Kidney glomerular epithelial cell (primary cell): ENCODE measurements around the gene CELF5.

Experiments used
- DNase-seq: peaks from one replicate; lab custom pipeline; 2025; lab: John Stamatoyannopoulos, UW

Gene CELF5

DNA sequence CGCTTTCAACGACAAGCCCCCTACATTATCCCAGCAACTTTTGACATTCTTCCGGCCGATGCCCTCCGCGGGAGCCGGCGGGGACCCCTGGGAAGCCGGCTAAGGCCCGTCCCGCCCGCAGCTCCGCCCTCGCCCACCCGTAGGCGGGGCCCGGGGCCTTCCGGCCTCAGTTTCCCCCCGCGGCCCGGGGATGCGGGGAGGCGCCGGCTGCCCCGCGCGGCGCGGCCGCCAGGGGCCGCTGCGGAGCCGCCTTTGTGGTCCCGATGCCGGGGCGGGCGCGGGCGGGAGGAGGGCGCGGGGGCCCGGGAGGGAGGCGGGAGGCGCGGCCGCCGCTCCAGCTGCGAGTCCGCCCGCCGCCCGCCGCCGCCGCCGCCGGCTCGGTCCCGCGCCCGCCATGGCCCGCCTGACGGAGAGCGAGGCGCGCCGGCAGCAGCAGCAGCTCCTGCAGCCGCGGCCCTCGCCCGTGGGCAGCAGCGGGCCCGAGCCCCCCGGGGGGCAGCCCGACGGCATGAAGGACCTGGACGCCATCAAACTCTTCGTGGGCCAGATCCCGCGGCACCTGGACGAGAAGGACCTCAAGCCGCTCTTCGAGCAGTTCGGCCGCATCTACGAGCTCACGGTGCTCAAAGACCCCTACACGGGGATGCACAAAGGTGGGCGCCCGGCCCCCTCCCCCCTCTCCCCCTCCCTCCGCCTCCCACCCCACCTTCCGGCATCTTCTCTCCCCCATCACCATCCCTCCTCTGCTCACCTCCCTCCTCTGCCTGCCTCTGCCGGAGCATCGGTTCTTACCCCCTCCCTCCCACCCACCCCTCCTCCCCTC lies at the start of gene CELF5:
Gene CELF5 (plus strand): TSS at position 316 of the 823 bp plus-strand sequence. CDS start 79 bp downstream, at position 395.
- no peak for DNase-seq

DNA sequence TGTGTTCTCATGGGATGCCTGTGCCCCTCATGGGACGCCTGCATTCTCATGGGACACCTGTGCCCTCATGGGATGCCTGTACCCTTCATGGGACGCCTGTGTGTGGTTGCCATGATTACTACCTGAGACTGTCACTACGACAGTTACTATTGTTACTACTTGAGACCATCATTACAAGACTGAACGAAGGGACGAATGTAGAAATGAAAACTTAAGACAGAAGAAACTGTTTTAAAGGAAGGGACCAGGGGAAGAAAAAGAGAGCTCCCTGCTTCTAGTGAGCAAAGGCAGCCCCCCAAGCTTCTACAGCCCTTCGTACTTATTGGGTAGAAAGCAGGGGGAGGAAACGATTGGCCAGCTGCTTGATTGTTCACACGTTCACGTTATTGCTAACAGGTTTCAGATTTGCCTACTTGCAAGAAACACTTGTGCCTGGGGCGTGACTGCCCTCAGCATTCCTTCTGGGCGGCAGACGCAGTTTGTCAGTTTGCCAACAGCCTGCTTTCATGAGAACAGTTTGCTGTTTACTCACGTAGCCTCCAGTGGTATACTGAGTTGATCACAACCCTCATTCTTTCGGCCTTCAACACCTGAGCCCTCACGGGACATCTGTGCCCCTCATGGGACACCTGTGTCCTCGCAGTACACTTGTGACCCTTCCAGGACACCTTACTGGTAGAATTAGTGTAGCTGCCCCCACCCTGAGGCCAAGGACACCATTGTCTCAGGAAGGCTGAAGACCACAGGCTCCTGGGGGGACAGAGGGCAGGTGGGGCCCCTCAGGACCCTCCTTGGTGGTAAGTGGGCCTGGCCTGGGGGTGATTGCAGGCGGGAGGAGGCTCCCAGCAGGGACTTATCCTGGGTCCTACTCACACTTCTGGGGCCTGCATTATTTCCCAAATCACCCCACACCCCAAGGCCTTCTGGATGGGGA lies 48.4 kb upstream of the CELF5 start:
- DNase-seq, result no peak

DNA sequence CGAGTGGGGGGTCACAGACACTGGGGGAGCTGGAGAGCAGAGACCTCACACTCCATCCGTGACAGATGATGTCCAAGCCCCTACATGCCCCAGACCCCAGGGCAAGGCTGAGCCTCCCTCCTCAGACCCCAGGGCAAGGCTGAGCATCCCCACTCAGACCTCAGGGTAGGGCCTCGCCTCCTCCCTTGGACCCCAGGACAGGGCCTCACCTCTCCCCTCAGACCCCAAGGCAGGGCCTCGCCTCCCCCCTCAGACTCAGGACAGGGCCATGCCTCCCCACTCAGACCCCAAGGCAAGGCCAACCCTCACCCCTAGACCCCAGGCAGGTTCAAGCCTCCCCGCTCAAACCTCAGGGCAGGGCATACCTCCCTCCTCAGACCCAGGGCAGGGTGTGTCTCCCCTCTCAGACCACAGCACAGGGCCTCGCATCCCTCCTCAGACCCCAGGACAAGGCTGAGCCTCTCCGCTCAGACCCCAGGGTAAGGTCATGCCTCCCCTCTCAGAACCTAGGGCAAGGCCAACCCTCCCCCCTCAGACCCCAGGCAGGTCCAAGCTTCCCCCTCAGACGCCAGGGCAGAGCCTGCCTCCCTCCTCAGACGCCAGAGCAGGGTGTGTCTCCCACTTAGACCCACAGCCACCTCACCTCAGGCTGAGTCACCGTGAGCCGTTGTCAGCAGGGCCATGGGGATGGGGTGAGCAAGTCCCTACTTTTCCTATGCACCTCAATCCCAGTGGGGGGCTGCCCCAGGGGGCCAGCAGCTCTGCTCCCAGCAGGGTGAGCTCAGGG lies 47.6 kb upstream of the CELF5 start:
- DNase-seq, result no peak

DNA sequence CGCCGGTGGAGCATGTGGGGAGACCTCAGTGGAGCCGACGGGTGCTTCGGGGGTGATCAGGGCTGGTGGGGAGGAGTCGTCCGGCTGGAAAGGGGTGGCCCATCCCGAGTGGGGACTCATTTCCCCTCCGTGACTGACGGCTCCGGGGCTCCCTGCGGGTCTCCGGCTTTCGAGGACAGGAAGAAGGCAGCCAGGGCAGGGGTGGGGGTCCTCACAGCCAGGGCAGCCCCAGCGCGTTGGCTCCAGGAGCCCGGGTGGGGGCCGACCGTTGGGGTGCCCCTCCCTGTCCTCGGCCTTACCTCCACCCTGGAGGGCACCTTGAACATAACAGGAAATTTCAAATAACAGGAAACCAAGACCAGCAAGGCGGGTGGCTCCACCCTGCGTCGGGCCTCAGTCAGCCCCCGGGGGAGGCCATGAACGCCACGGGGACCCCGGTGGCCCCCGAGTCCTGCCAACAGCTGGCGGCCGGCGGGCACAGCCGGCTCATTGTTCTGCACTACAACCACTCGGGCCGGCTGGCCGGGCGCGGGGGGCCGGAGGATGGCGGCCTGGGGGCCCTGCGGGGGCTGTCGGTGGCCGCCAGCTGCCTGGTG lies 46.0 kb upstream of the CELF5 start, which contains the start of gene S1PR4:
Gene S1PR4 (plus strand): TSS at position 393 of the 596 bp plus-strand sequence. CDS start 24 bp downstream, at position 417.
- DNase-seq, result no peak

DNA sequence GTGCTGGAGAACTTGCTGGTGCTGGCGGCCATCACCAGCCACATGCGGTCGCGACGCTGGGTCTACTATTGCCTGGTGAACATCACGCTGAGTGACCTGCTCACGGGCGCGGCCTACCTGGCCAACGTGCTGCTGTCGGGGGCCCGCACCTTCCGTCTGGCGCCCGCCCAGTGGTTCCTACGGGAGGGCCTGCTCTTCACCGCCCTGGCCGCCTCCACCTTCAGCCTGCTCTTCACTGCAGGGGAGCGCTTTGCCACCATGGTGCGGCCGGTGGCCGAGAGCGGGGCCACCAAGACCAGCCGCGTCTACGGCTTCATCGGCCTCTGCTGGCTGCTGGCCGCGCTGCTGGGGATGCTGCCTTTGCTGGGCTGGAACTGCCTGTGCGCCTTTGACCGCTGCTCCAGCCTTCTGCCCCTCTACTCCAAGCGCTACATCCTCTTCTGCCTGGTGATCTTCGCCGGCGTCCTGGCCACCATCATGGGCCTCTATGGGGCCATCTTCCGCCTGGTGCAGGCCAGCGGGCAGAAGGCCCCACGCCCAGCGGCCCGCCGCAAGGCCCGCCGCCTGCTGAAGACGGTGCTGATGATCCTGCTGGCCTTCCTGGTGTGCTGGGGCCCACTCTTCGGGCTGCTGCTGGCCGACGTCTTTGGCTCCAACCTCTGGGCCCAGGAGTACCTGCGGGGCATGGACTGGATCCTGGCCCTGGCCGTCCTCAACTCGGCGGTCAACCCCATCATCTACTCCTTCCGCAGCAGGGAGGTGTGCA lies 45.3 kb upstream of the CELF5 start:
- no peak for DNase-seq

DNA sequence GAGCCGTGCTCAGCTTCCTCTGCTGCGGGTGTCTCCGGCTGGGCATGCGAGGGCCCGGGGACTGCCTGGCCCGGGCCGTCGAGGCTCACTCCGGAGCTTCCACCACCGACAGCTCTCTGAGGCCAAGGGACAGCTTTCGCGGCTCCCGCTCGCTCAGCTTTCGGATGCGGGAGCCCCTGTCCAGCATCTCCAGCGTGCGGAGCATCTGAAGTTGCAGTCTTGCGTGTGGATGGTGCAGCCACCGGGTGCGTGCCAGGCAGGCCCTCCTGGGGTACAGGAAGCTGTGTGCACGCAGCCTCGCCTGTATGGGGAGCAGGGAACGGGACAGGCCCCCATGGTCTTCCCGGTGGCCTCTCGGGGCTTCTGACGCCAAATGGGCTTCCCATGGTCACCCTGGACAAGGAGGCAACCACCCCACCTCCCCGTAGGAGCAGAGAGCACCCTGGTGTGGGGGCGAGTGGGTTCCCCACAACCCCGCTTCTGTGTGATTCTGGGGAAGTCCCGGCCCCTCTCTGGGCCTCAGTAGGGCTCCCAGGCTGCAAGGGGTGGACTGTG lies 44.6 kb upstream of the CELF5 start:
- no peak for DNase-seq

DNA sequence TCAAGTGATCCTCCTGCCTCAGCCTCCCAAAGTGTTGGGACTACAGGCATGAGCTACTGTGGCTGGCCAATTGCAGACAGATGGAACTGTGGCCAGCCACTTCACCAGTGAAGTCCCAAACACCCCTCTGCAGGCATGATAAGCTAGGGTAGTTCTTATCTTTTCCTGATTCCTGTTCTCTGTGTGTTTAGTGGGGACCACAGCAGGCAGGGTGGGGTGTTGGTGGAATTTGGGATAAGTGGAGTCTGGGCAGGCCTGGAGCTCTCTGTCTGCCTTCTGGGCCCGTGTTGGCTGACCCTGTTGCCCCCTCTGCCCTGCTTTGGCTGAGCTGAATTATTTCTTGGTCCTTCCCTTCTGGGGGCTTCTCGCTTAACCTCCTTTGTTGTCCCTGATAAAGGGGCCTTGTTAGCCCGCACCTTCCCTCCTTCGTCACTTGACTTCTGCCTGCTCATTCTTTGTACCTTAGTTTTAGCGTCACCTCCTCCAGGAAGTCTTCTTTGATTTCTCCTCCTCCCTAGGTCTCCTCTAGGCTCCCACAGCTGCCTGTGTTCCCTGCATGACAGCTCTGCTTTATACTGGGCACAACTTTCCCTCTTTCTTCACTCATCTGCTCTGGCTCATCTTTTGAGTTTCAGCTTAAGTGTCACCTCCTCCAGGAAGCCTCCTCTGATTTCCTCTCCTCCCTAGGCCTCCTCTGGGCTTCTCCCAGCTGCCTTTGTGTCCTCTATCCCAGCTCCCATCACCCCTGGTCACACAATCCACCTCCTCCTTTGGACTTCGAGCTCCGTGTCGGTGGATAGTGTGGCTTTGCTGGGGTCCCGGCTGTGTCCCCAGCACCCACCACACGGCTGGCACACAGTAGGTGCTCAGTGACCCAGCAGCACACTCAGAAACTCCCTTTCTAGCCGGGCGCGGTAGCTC lies 40.5 kb upstream of the CELF5 start:
- DNase-seq, result no peak

DNA sequence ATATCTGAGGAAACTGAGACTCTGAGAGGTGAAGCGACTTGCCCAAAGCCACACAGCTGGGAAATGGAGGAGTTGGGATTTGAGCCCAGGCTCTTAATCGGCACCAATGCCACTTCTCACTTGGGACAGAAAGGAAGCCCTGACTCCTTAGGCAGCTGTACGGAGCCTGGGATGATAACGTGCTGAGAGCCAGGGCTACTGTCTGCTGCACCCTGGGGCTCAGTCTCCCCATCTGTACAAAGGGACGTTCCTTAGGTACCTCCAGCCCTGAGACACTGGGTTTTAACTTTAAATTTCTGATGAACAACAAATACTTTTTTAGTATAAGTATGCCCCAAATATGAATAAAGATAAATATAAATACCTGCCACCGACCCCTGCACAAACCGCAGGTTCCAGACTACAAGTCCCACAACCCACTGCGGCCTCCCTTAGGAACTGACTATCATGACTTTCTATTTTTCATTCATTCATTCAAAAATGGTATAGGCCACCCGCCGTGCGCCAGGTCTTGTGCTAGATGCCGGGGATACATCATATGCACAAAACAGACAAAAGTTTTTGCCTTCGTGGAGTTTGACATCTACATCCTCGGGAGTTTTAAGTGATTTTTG lies 39.5 kb upstream of the CELF5 start:
- DNase-seq, result peak; percentile 88

DNA sequence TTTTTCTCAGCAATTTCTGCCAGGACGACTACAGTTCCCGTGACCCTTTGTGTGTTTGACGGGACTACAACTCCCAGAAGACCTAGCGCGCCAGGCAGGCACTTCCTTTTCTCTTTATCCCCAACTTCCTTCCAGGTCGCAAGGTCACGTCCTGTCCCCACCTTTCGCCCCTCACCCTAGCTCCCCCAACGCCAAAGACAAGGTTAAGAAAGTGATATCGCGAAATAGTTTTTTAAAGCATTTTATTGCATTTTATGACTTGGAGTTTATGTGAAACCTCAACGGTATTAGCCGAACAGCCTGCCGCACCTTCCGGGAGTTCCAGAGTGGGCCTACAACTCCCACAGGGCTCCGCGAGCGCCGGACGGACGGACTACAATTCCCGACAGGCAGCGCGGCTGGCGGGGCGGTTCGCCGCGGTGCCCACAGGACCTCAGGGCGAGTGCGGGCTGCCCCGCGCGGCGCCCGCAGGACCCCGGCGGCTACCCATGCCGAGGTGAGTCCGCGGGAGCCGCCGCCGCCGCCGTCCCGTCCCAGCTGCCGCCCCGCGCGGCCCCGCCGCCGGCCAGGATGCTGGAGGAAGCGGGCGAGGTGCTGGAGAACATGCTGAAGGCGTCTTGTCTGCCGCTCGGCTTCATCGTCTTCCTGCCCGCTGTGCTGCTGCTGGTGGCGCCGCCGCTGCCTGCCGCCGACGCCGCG lies 38.9 kb upstream of the CELF5 start, which contains the start of gene NCLN:
Gene NCLN (plus strand): TSS at position 470 of the 699 bp plus-strand sequence. CDS start 101 bp downstream, at position 571.
- peak; percentile 99 for DNase-seq

DNA sequence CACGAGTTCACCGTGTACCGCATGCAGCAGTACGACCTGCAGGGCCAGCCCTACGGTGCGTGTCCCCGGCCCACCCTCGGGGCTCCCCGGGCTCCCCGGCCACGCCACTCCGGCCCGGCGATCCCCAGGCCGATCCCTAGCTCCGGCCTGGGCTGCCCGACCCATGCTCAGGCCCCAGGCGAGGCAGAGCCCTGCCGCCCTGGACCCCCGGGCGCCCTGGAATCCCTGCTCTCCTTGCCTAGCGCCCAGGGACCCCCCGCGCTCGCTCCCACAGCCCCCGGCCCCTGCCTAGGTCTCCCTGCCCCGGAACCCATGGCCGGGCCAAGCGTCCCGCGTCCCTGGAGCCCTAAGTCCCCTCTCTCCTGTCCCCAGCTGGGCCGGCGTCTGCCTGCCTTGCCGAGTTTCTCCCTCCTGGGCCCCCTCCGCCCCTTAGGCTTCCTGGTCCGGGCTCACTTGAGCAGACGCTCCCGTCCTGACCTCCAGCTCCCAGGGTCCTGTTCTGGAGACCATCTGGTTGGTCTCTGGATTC lies 38.2 kb upstream of the CELF5 start:
- no peak for DNase-seq

DNA sequence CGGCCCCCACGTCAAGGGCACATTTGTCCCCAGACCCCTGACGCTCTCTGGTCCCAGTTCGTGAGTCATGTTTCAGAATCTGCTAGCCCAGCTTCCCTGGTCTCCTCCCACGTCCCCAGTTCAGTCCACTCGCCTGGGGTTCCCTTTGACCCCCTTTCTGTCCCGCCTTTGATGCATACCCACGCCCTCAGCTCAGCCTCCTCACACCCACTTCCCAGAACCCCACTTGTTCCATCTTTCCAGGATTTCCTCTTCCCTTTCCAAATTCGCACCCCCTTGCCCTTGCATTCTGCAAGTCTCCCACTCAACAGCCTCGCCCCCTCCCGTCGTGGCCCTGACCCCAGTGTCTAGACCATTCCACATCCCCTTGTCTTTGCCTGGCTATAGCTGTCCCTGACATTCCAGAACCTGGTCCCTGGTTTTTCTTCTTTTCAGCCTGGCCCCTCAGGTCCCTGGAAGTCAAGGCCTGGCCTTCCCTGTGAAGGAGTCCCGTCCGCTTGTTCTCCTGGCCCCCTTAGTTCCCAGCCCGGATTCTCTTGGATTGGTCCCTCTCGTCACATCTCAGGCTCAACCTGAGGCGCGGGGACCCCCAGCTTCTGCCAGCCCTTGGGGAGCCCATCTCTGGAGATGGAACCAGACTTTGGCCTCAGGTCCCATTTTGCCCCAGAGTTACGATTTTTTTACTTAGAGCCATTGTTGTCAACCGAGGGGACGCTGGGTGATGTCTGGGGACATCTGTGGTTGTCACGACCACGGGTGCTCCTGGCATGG lies 37.4 kb upstream of the CELF5 start:
- no peak for DNase-seq

DNA sequence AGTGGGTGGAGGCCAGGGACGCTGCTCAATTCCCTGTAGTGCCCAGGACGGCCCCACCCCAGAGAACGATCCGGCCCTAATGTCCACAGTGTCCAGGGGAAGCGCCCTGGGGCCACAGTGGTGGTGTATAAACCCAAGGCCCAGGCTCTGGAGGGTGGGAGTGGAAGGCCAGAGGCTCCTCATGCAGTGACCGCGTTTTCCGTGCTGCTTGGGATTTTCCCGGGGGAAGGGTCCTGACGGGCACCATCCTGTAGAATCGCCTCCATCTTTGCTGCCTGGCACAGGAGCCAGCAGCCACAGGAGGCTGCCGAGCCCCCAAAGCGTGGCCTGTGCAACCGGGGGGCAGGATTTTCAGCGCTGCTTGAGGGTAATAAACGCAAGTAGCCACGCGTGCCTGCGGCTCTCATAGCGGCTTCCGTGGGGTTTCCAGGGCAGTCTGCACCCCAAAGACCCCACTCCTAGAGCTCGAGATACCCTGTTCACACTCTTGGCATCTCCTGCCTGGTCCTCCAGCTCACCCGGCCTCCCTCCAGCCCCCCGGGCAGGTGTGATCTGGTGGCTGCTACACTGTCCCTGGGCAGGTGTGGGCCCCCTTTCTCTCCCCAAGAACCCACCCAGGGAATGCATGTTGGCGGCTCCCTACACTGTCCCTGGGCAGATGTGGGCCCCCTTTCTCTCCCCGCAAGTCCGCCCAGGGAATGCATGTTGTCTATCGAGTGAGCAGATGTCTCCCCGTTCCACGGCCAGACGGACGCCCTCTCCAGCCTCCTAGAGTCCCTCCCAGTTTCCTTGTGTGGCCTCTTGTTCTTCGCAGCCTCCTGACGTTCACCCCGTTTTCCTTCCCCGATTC lies 36.6 kb upstream of the CELF5 start:
- no peak for DNase-seq

DNA sequence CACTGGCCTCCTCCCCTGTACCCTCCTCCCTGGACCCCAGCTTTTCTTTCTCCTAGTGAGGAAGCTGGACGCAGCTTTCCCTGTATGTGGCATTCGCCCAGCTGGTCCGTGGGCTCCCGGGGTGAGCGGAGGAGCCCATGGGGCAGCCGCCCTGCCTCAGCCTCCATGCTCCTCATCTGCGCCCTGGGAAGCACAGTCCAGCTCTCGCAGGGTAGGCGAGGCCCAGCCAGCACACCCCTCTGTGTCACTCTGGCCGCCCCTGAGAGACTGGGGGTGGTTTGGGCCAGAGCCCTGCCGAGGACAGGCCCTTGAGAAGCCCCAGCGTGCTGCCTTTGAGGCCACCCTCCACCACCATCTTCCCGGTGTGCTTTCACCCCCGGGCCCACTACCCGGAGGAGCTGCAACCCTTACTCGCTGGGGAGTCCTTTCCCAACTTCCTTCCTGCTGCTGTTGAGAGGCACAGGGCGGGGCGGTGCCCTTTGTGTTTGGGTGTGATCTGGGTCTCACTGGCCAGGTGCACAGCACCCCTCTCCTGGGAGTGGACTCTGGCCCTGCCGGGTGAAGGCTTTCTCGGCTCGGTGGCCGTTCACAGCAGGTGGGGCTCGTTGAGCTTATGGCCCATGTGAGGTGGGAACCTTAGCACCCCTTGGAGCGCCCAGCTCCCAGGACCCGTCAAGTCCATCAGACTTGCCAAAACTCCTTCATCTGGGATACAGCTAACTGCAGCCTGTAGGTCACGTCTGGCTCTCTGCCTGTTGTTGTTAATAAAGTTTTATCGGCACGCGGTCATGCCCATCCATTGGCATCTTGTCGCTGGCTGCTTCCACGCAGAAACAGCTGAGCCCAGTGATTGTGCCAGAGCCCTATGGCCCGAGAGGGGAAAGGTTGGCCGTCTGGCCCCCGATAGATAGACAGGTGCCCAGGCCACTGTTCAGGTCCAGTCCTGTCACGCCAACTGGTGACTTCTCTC lies 35.5 kb upstream of the CELF5 start:
- no peak for DNase-seq

DNA sequence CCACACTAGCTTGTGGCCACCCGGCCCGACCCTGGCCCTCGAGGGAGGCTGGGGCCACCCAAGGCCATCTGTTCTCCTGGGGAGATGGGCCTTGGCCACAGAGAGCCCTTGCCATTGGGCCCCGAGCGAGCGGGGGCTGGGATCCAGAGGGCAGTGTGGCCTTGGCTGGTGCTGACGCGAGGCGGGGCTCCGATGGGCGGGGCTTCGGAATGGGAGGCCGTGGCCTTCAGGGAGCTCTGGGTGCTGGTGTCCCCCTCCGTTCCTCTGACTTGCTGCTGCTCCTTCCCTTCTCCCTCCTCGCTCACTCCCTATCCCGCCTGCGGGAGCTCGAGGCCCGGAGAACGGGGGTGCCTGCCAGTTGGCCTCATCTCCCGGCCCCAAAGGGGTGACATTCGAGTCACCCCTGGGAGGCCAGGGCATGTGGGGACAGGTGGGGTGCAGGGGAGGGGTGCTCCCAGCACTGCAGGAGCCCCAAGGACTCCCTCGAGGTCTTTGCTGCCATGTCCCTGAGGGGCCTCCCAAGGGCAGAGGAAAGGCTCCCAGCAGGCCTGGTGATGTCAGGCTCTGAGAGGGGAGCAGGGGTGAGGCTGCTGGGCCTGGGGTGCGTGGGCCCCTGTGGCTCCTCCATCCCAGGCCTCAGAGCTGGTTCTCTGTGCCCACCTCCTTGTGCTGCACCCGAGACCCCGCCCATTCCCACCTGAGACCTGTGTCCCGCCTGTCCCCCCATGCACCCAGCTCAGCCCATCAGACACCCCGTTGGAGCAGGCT lies 34.6 kb upstream of the CELF5 start:
- DNase-seq, result no peak
